CD4-positive, alpha-beta T cell treated with Interleukin-15 for 1 hour (primary cell): Measurements from ENCODE around the gene ATP2B2.

ENCODE experiments used
- DNase-seq: peaks from one replicate; pipeline ENCODE4 v3.0.0-alpha.2; 2020

Gene ATP2B2

GRCh38 chr3:10528046-10528445 is 22.7 kb upstream of the ATP2B2 start:
- no peak for DNase-seq

DNA sequence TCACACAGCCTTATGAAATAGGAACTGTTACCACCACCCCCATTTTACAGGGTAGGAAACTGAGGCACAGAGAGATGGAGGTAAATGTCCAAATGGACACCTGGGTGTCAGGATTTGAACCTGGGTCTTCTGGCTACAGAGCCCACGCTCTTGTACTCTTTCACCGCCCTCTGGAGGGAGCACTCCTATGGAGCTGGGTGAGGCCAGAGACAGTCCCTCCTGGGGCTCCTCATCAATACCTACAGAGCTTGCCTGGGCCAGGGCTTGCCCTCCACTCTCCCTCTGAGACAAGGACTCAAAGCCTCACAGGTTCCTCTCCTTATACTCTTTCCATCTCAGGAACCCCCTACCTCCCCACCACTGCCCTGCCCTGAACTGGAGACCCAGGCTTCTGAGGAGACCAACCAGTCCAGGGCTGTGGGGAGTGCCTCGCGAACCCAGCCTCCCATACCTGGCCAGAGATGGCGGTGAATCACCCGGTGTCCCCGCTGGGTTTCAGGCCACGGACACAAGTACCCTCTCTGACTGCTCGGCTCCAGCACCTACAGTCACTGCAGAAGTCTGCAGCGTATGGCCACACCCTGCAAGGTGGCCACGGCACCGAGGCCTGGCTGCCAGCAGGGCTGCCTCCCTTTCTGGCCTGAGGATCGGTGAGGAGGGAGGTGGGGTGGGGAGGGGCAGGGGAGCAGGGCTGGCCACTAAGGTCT is 22.1 kb upstream of the ATP2B2 start:
- DNase-seq, result no peak

GRCh38 chr3:10526366-10526765 is 21.0 kb upstream of the ATP2B2 start:
- DNase-seq, result no peak

- DNase-seq, result no peak
These were observed 19.5 kb upstream of the ATP2B2 start for GRCh38 chr3:10524799-10525301.

- no peak for DNase-seq
These were observed 18.9 kb upstream of the ATP2B2 start for GRCh38 chr3:10524270-10524669.

GRCh38 chr3:10523561-10523960 is 18.2 kb upstream of the ATP2B2 start:
- no peak for DNase-seq

GRCh38 chr3:10522646-10523303 is 17.4 kb upstream of the ATP2B2 start:
- DNase-seq, result no peak

DNA sequence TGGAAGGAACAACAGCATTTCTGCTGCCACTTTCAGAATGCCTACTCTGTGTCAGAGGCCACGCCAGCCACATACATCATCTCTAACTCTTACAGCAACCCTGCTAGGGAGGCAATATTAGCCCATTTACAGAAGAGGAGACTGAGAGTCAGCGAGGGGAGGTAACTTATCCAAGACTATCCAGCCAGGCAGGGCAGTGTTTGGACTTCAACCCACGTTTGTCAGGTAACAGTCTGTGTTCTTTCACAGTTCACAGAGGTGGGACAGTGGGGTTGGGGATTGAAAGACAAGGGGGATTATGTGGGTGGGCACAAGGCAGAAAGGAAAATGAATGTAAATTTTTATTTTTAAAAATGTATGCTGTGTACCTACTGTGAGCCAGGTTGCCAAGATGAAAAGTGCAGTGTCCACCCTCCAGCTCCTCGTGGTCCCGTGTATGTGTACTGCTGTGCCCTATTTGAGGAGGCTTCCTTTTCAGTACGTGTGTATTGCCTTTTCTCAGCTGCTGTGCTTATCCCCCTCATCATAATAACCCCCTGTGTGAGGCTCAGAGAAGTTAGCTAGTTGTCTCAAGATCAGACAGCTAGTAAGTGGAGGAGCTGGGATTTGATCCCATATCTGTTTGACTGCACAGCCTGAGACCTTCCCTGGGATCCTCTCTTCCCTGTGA is 16.5 kb upstream of the ATP2B2 start:
- DNase-seq, result no peak

DNA sequence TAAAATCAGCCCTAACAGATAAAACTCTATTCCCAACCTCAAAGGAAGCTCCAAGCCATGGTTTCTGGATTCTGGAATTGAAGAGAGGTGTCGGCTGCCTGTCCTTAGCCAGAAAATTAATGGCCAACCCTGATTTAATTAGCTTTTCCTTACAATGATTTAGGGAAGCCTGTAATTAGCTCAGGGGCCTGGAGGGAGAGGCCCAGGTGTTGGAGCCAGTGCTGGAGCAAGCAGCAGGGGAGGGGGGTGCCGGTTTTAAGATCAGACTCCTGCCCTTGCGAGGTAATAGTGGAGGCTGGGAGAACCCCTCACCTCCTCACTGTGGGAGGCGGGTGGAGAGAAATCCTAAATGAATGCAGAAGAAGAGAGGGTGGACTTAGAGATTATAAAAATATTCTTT is 14.7 kb upstream of the ATP2B2 start:
- DNase-seq, result no peak

- DNase-seq, result no peak
These were observed 13.8 kb upstream of the ATP2B2 start for GRCh38 chr3:10519236-10519635.

GRCh38 chr3:10518506-10519150 is 13.2 kb upstream of the ATP2B2 start:
- DNase-seq, result no peak

DNA sequence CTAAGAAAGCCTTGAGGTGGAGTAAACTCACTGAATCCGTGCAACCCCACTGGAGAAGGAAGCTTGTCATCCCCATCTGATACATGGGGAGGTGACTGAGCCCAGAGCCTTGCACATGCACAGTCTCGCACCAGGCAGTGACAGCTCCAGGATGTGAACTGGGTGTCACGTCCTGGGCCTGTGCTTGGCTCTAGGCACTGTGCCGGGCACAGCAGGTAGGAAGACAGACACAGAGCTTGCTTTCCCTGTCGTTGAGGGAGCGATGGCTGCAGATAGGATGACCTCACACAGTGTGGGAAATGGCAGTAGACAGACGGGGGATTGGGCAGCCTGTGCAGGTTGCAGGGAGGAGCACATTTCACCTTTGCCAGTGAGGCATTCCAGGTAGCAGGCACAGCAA is 12.2 kb upstream of the ATP2B2 start:
- no peak for DNase-seq

- no peak for DNase-seq
These were observed 11.4 kb upstream of the ATP2B2 start for GRCh38 chr3:10516544-10517452.

- no peak for DNase-seq
These were observed 10.6 kb upstream of the ATP2B2 start for GRCh38 chr3:10515884-10516495.

DNA sequence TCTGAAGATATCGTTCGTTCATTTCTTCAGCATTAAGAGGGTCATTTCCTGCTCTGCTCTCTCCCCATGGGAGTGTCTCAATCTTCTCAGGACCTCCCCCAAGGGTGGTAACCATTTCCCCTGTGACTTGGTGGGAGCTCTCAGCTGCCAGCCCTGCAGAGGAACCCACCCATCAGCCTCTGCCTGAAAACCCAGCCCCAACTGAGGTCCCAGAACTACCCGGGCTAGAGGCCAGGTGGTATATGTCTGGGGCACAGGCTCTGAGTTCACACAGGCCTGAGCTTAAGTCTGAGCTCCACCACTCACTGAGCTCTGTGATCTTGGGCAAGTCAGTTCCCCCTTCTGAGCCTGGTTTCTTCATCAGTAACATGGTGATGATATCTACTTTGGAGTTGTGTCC is 10.0 kb upstream of the ATP2B2 start:
- no peak for DNase-seq

DNA sequence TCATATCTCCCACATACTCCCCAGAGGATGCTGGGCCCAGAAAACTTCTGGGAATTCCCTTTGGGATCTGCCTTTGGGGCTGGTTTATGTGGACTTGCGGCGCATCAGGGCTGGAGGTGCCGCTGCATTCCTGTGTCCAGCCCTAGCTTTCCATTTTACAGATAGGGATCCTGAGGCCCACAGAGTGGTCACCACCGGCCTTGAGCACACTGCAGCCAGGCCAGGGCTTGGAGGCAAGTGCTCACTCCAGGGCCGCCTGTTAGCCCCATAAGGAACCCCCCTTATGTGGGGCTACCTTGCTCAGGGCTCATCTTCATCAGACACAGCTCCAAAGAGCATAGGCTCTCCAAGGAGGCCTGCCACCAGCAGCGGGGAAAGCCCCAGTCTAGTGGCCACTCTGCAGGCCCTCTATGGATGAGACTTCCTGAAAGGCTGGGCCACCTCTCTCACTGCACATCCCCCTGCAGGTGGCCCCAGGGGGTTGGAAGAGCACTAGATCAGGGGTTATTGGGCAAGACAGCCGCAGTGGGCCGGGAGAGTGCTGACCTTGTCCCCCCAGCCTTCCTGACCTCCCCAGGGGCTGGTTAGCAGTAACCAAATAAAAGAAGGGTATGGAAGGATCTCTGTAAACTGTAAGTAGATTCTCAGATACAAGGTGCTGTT is 9.2 kb upstream of the ATP2B2 start:
- DNase-seq, result no peak

DNA sequence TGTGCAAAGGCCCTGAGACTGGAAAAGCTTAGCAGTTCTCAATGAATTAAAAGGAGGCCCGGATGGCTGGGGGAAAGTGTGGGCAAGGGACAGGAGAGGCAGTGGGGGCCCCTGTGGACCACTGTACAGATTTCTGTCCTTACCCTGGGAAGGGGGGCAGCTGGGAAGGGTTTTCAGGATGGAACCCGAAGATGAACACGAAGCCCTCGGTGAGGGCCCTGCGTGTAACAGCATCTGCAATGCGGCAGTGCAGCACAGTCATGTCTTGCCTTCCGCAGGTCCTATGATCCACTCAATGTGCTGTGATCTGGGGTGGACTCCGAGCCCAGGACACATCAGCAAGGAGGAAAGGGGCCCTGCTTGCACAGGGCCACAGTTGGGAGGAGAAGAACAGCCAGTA is 7.9 kb upstream of the ATP2B2 start:
- no peak for DNase-seq

GRCh38 chr3:10512687-10513086 is 7.3 kb upstream of the ATP2B2 start:
- no peak for DNase-seq

DNA sequence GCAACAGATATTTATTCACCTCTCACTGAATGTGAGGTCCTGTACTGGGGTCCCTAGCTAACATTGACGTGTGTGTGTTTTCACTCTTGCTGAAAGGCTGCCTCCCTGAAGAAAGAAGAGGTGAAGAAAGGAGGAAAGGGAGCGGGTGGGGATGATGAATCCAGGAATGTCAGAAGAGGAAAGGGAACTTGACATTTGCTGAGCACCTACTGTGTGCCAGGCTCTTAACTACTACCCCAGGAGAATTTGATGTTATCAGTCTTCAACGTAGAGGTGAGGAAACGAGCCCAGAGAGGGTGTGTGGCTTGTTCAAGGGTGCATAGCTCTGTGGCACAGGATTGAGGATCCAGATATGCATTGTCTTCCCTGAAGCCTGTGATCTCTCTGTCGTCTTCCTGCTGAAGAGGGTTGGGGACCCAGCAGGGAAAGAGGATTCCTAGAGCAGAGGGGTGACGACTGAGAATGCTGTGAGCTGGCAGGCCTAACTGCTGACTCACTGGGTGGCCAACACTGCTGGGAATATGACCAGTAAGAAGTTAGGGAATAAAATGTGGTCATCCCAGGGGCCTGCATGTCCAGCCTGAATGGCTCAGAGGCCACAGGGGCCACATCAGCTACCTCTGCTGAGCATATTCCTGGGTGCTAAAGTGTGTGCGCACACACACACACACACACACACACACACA is 6.6 kb upstream of the ATP2B2 start:
- DNase-seq, result no peak

DNA sequence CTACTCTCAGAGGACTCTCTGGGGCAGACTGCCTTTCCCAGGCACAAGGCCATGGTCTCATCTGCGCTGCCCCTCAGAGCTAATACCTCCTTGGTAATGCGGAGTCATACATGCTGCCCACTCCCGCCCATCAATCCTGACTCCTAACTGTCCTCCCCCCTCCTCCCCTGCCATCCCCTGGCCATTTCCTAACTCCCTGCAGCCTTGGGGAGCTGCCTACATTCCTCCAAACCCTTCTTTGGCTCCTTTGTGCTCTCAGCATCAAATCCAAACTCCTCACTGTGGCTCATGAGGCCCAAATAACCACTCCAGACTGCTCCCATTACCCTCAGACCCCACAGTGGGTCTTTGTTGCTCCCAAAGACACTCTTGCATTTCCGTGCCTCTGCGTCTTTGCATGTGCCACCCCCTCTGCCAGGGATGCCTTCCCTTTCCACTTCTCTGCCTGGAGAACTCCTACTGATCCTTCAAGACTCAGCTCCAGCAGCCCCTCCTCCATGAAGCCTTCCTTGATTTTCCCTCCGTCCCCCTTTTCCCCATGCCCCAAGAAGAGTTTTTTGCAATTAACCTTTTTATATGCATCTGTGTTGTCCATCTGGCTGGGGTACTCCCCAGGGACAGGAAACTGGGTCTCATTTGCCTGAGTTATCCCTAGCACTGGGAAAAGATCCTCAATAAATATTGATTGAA is 5.5 kb upstream of the ATP2B2 start:
- no peak for DNase-seq
